IMR-90 (cell line): Measurements from ENCODE around the gene CFAP45. TPM values are rescaled to one million over a fixed set of nuclear protein-coding genes. Genes with fewer than 3 reads are reported as not detected.

Source experiments
- ATAC-seq: fragments of 200-7000 bp; cut with Tn5 transposase; 2 replicates; pipeline ENCODE4 v1.9.1; 2020; ENCODE audit warnings: low read depth, mild to moderate bottlenecking, moderate library complexity
- BruUV-seq: library from RNA; stranded (reverse); fragments of 400-500 nt; replicated peaks from 2 replicates; lab custom pipeline; 2021; lab: Mats Ljungman, UMichigan
- CTCF ChIA-PET: fragments of 300-600 bp; formaldehyde crosslinking; extraction: SDS; loops from one replicate; lab custom pipeline; 2021; ENCODE audit warnings: antibody characterized with exemption; lab: Yijun Ruan, JAX
- POLR2A ChIA-PET: fragments of 300-600 bp; sonication (Branson Sonifier 250); formaldehyde crosslinking; loops from one replicate; lab custom pipeline; 2022; ENCODE audit warnings: antibody characterized with exemption; ENCODE audit not compliant: unreplicated experiment; lab: Charles Lee
- DNase-seq: peaks from one replicate; pipeline ENCODE4 v3.0.0; 2013
- H2AFZ ChIP-seq: replicated peaks from 2 replicates; pipeline ENCODE3; 2013; ENCODE audit warnings: low read length, mild to moderate bottlenecking; ENCODE audit not compliant: poor library complexity
- H2AK5ac ChIP-seq: 2 replicates; pipeline ENCODE4 v1.6.1; 2013; ENCODE audit warnings: low read depth, low read length, inconsistent platforms
- H2AK9ac ChIP-seq: replicated peaks from 2 replicates; pipeline ENCODE3; 2013; ENCODE audit warnings: mild to moderate bottlenecking, low read depth, low read length, moderate library complexity; ENCODE audit not compliant: poor library complexity
- H2BK120ac ChIP-seq: 2 replicates; pipeline ENCODE4 v1.6.1; 2013; ENCODE audit warnings: low read depth, low read length, inconsistent platforms
- H2BK15ac ChIP-seq: 3 replicates; pipeline ENCODE4 v1.6.1; 2013; ENCODE audit warnings: low read depth, low read length, inconsistent platforms
- H2BK20ac ChIP-seq: 2 replicates; pipeline ENCODE4 v1.6.1; 2013; ENCODE audit warnings: low read depth, mild to moderate bottlenecking, inconsistent platforms, low read length, moderate library complexity
- H2BK5ac ChIP-seq: 2 replicates; pipeline ENCODE4 v1.6.1; 2013; ENCODE audit warnings: mild to moderate bottlenecking, low read depth, low read length, inconsistent platforms; ENCODE audit not compliant: poor library complexity, severe bottlenecking
- H3K14ac ChIP-seq: replicated peaks from 2 replicates; pipeline ENCODE4 v1.6.1; 2013; ENCODE audit warnings: low read depth, low read length, inconsistent platforms
- H3K18ac ChIP-seq: 2 replicates; pipeline ENCODE4 v1.6.1; 2013; ENCODE audit warnings: low read depth, low read length, control low read depth
- H3K23ac ChIP-seq: 2 replicates; pipeline ENCODE4 v1.6.1; 2013; ENCODE audit warnings: low read depth, low read length, inconsistent platforms
- H3K27ac ChIP-seq: 2 replicates; pipeline ENCODE4 v1.5.1; 2013; ENCODE audit warnings: mild to moderate bottlenecking, control low read depth, low read length; ENCODE audit not compliant: insufficient read depth
- H3K27me3 ChIP-seq: 2 replicates; pipeline ENCODE4 v1.6.1; 2013; ENCODE audit warnings: low read length; ENCODE audit not compliant: control insufficient read depth, insufficient read depth
- H3K36me3 ChIP-seq: 2 replicates; pipeline ENCODE4 v1.6.1; 2013; ENCODE audit warnings: low read length, mixed read lengths; ENCODE audit not compliant: control insufficient read depth, insufficient read depth
- H3K4ac ChIP-seq: 2 replicates; pipeline ENCODE4 v1.6.1; 2013; ENCODE audit warnings: low read depth, low read length, inconsistent platforms
- H3K4me1 ChIP-seq: 2 replicates; pipeline ENCODE4 v1.6.1; 2013; ENCODE audit warnings: low read length, mixed read lengths; ENCODE audit not compliant: control insufficient read depth, insufficient read depth
- H3K4me2 ChIP-seq: 2 replicates; pipeline ENCODE4 v1.6.1; 2013; ENCODE audit warnings: low read depth, mild to moderate bottlenecking, control low read depth, low read length, moderate library complexity
- H3K4me3 ChIP-seq: 2 replicates; pipeline ENCODE4 v1.5.1; 2013; ENCODE audit warnings: low read depth, mild to moderate bottlenecking, control low read depth, low read length, moderate library complexity; ENCODE audit not compliant: insufficient read depth
- H3K56ac ChIP-seq: 2 replicates; pipeline ENCODE4 v1.6.1; 2013; ENCODE audit warnings: low read length, inconsistent platforms; ENCODE audit not compliant: insufficient read depth; ENCODE audit errors: extremely low read depth
- H3K79me1 ChIP-seq, 2 experiments: 2 replicates each; pipeline ENCODE4 v1.6.1; 2013; ENCODE audit warnings: low read length in 2 of 2, inconsistent platforms in 1 of 2, low read depth in 1 of 2
- H3K9ac ChIP-seq: 2 replicates; pipeline ENCODE4 v1.6.1; 2013; ENCODE audit warnings: low read depth, low read length, control low read depth
- H3K9me1 ChIP-seq: 2 replicates; pipeline ENCODE4 v1.6.1; 2013; ENCODE audit warnings: low read length, inconsistent platforms; ENCODE audit not compliant: insufficient read depth
- H3K9me3 ChIP-seq: 2 replicates; pipeline ENCODE4 v1.6.1; 2013; ENCODE audit warnings: low read length; ENCODE audit not compliant: control insufficient read depth, insufficient read depth
- H4K20me1 ChIP-seq: 2 replicates; pipeline ENCODE4 v1.6.1; 2013; ENCODE audit warnings: low read length, inconsistent platforms; ENCODE audit not compliant: insufficient read depth
- H4K5ac ChIP-seq: 2 replicates; pipeline ENCODE4 v1.6.1; 2013; ENCODE audit warnings: mild to moderate bottlenecking, low read depth, low read length, control low read depth
- H4K8ac ChIP-seq, 2 experiments: 2 replicates each; pipeline ENCODE4 v1.6.1; 2013; ENCODE audit warnings: low read depth in 2 of 2, low read length in 2 of 2, control low read depth in 1 of 2, inconsistent platforms in 1 of 2
- H4K91ac ChIP-seq: 2 replicates; pipeline ENCODE4 v1.6.1; 2013; ENCODE audit warnings: low read depth, low read length, inconsistent platforms; ENCODE audit not compliant: insufficient read depth
- BHLHE40 ChIP-seq: fragments of 150-350 bp; IDR thresholded peaks from 2 replicates; pipeline ENCODE4 v1.6.1; 2016; ENCODE audit warnings: mild to moderate bottlenecking, low read depth, low read length
- CEBPB ChIP-seq: IDR thresholded peaks from 2 replicates; pipeline ENCODE4 v1.6.1; 2012; ENCODE audit warnings: low read depth, low read length, improper control_type of control experiment
- CHD1 ChIP-seq: IDR thresholded peaks from 2 replicates; pipeline ENCODE4 v1.6.1; 2012; ENCODE audit warnings: low read depth, low read length, improper control_type of control experiment
- CTCF ChIP-seq: conservative IDR thresholded peaks from 2 replicates; pipeline ENCODE4 v1.5.1; 2012; ENCODE audit warnings: mild to moderate bottlenecking, low read depth, low read length, improper control_type of control experiment
- FOS ChIP-seq: fragments of 150-350 bp; IDR thresholded peaks from 2 replicates; pipeline ENCODE4 v1.6.1; 2016; ENCODE audit warnings: low read depth, low read length
- MAFK ChIP-seq: IDR thresholded peaks from 2 replicates; pipeline ENCODE4 v1.6.1; 2012; ENCODE audit warnings: low read depth, low read length, improper control_type of control experiment
- MAZ ChIP-seq: IDR thresholded peaks from 2 replicates; pipeline ENCODE4 v1.6.1; 2012; ENCODE audit warnings: low read depth, mild to moderate bottlenecking, low read length, improper control_type of control experiment, moderate library complexity, borderline replicate concordance
- MXI1 ChIP-seq: IDR thresholded peaks from 2 replicates; pipeline ENCODE4 v1.6.1; 2012; ENCODE audit warnings: low read depth, mild to moderate bottlenecking, low read length, moderate library complexity, borderline replicate concordance
- NFE2L2 ChIP-seq: fragments of 150-350 bp; IDR thresholded peaks from 2 replicates; pipeline ENCODE4 v1.6.1; 2016; ENCODE audit warnings: low read depth, mild to moderate bottlenecking, low read length
- POLR2A ChIP-seq: IDR thresholded peaks from 2 replicates; pipeline ENCODE4 v1.6.1; 2012; ENCODE audit warnings: mild to moderate bottlenecking, low read depth, low read length
- RAD21 ChIP-seq: IDR thresholded peaks from 2 replicates; pipeline ENCODE4 v1.6.1; 2012; ENCODE audit warnings: low read length, improper control_type of control experiment
- RCOR1 ChIP-seq: IDR thresholded peaks from 2 replicates; pipeline ENCODE4 v1.6.1; 2012; ENCODE audit warnings: mild to moderate bottlenecking, low read length, improper control_type of control experiment; ENCODE audit not compliant: insufficient replicate concordance
- RFX5 ChIP-seq: IDR thresholded peaks from 2 replicates; pipeline ENCODE4 v1.8.0; 2012; ENCODE audit warnings: low read depth, mild to moderate bottlenecking, low read length, moderate library complexity
- SMC3 ChIP-seq: fragments of 150-350 bp; IDR thresholded peaks from 2 replicates; pipeline ENCODE4 v1.6.1; 2016; ENCODE audit warnings: low read depth, mild to moderate bottlenecking, antibody characterized with exemption, low read length, moderate library complexity
- WGBS, 2 experiments: methylation state at CpG; one replicate each; pipeline versions ENCODE4 v1.1.5 to v1.1.7; 2013; ENCODE audit warnings: missing lambda C conversion rate in 2 of 2; ENCODE audit not compliant: insufficient read length in 1 of 2; ENCODE audit errors: extremely low coverage in 2 of 2; 5-methylcytosine and 5-hydroxymethylcytosine counted together
- dilution Hi-C: fragments of 300-500 bp; cut with HindIII; formaldehyde crosslinking; loops from one replicate; pipeline ENCODE4 v1.14.3; 2018; ENCODE audit warnings: low sequenced_read_pairs; ENCODE audit not compliant: unreplicated experiment
- in situ Hi-C: fragments of 300-500 bp; cut with MboI; formaldehyde crosslinking; loops from 3 replicates; pipeline ENCODE4 v1.14.3; 2019; ENCODE audit warnings: low sequenced_read_pairs, inconsistent platforms, mixed read lengths
- intact Hi-C: fragments of 100-400 bp; cut with micrococcal nuclease; formaldehyde crosslinking; loops from 2 replicates; pipeline ENCODE4 v1.10.0; 2022
- polyA plus RNA-seq, 3 experiments: library from polyadenylated mRNA; depleted of rRNA; stranded (reverse); fragments of >200 nt; gene quantifications; 2 replicates each; pipeline ENCODE4 v1.2.3, GENCODE V29; 2012; ENCODE audit warnings: low replicate concordance in 1 of 3
- total RNA-seq: library from RNA; depleted of rRNA; stranded (reverse); fragments of >200 nt; gene quantifications from 2 replicates; pipeline ENCODE4 v1.2.3, GENCODE V29; 2012
- TF ChIP-seq, protein P1 (sequence below): fragments of 150-350 bp; IDR thresholded peaks from 2 replicates; pipeline ENCODE4 v1.6.1; 2017; ENCODE audit warnings: mild to moderate bottlenecking, antibody characterized with exemption, low read length, low read depth
- TF ChIP-seq, protein P2 (sequence below): fragments of 150-350 bp; IDR thresholded peaks from 2 replicates; pipeline ENCODE4 v1.6.1; 2016; ENCODE audit warnings: low read depth, mild to moderate bottlenecking, low read length, moderate library complexity, borderline replicate concordance

The CFAP45 gene
- total and polyA plus RNA-seq, 2 of the 4 experiments (the other 2 are of a cell fraction), result 0.51 to 0.72 TPM

DNA sequence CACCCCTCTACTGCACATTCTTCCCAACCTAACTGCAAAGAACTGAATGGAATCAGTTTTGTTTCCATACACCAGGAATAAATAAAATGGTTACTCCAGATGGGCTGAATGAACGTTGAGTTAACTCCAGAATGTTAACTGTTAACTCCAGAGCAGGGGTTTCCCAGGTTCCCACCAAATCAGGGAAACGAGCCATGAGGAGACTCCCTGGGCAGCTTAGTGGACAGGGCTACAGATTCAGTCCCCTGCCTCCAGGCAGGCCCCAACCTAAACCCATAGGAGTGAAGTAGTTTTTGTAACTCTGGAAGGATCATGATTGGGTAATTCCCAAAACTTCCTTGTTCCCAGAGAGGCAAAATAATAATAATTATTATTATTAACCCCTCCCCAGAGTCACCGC is 51.6 kb downstream of the CFAP45 start:
- peaks cover 2% of the 10 kb centered on the region; the same call in 1 of the 2 replicates for H3K4me1 ChIP-seq
- H3K27me3 ChIP-seq, result no peaks in the 10 kb centered on the region; the same call in 1 of the 2 replicates
- H4K91ac ChIP-seq, result no peak overlapping the region
- WGBS, 2 experiments, result no CpG with 5 or more reads among the region's 3 CpGs
- no peak overlapping the region for H3K4ac ChIP-seq
- H3K4me2 ChIP-seq, result no peak overlapping the region
- H2BK120ac ChIP-seq, result peak overlapping the region; percentile 26; the same call in 1 of the 2 replicates
- intact Hi-C loops, result no loop called here
- H3K9me3 ChIP-seq, result no peaks in the 10 kb centered on the region
- ATAC-seq (no peak), DNase-seq (no peak)
- H3K9ac ChIP-seq, result no peak overlapping the region
- no TSS peak for BruUV-seq
- in situ Hi-C loops, result no loop called here
- TF ChIP-seq CTCF (no peak), RFX5 (no peak), CEBPB (no peak), MAZ (no peak), CHD1 (no peak), NFE2L2 (no peak), RAD21 (no peak), POLR2A (no peak), MAFK (no peak), MXI1 (no peak), BHLHE40 (no peak), SMC3 (no peak), FOS (no peak), RCOR1 (no peak)
- TF ChIP-seq, protein P1, sequence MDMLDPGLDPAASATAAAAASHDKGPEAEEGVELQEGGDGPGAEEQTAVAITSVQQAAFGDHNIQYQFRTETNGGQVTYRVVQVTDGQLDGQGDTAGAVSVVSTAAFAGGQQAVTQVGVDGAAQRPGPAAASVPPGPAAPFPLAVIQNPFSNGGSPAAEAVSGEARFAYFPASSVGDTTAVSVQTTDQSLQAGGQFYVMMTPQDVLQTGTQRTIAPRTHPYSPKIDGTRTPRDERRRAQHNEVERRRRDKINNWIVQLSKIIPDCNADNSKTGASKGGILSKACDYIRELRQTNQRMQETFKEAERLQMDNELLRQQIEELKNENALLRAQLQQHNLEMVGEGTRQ, result no peak
- TF ChIP-seq, protein P2, sequence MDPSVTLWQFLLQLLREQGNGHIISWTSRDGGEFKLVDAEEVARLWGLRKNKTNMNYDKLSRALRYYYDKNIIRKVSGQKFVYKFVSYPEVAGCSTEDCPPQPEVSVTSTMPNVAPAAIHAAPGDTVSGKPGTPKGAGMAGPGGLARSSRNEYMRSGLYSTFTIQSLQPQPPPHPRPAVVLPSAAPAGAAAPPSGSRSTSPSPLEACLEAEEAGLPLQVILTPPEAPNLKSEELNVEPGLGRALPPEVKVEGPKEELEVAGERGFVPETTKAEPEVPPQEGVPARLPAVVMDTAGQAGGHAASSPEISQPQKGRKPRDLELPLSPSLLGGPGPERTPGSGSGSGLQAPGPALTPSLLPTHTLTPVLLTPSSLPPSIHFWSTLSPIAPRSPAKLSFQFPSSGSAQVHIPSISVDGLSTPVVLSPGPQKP, result no peak
- H2BK5ac ChIP-seq, result no peak overlapping the region
- POLR2A ChIA-PET, result no interaction called here
- dilution Hi-C loops, result no loop called here
- no peak overlapping the region for H3K23ac ChIP-seq
- H4K5ac ChIP-seq, result no peak overlapping the region
- H2AK9ac ChIP-seq, result no peak overlapping the region
- peaks cover 9% of the 10 kb centered on the region for H3K9me1 ChIP-seq
- H3K36me3 ChIP-seq, result no peaks in the 10 kb centered on the region
- no peak overlapping the region for H2AFZ ChIP-seq
- H2AK5ac ChIP-seq, result 0 out of 2 replicates have a peak overlapping the region, but pooled peaks have one; percentile 60
- H4K20me1 ChIP-seq, result no peaks in the 10 kb centered on the region
- no peak overlapping the region for H4K8ac ChIP-seq
- H3K56ac ChIP-seq, result no peak overlapping the region
- no peak overlapping the region for H3K18ac ChIP-seq
- CTCF ChIA-PET, result no interaction called here
- H3K14ac ChIP-seq, result no peak overlapping the region
- H2BK20ac ChIP-seq, result 0 out of 2 replicates have a peak overlapping the region, but pooled peaks have one; percentile 22
- no peak overlapping the region for H3K27ac ChIP-seq
- peaks cover 0 to 6% of the 10 kb centered on the region in 2 experiments; a peak in 1 of 4 replicates for H3K79me1 ChIP-seq
- H2BK15ac ChIP-seq, result no peak overlapping the region; the same call in 2 of the 3 replicates
- no peak overlapping the region for H3K4me3 ChIP-seq
